SU-DHL-6 (cell line): ENCODE data around the gene TIAM2.

Source experiments
- CTCF ChIP-seq: fragments of 200-600 bp; sonication (generic); IDR thresholded peaks from one replicate; pipeline ENCODE4 v1.5.1; 2017; ENCODE audit warnings: antibody characterized with exemption, mild to moderate bottlenecking, low read length, moderate library complexity; ENCODE audit not compliant: insufficient read depth, poor library complexity, severe bottlenecking
- EZH2phosphoT487 ChIP-seq: fragments of 200-600 bp; sonication (generic), shearing (Covaris generic); conservative IDR thresholded peaks from 2 replicates; pipeline ENCODE4 v1.6.1; 2018; ENCODE audit warnings: mild to moderate bottlenecking, antibody characterized with exemption, low read length, moderate library complexity, mixed read lengths

- no peak for TF ChIP-seq CTCF
- TF ChIP-seq EZH2phosphoT487: no peak
These were observed 170.1 kb downstream of the TIAM2 start for GRCh38 chr6:155165029-155165710.
